ENCODE data around the gene PRAMEF27.
"Not testable (repeated sequence)": the region's sequence is repeated elsewhere in the genome, so short reads cannot be mapped to it uniquely, and the experiment has no call there.

DNA sequence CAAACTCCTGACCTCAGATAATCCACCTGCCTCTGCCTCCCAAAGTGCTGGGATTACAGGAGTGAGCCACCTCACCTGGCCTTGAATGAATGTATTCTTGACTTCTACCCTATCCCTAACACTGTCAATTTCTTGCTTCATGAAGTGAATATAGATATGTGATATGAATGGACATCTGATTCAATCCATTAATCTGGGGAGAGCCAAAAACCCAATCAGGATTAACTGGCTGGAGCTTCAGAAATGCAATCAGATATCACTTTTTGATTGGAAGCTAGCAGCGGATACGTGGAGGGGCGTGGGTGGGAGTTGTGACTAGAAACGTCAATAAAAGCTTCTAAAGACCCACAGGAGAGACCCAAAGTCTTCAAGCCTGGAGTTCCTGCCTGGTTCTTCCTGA, 14.1 kb upstream of the PRAMEF27 start, which contains the start of gene PRAMEF25:
- TF ChIP-seq, protein P1, sequence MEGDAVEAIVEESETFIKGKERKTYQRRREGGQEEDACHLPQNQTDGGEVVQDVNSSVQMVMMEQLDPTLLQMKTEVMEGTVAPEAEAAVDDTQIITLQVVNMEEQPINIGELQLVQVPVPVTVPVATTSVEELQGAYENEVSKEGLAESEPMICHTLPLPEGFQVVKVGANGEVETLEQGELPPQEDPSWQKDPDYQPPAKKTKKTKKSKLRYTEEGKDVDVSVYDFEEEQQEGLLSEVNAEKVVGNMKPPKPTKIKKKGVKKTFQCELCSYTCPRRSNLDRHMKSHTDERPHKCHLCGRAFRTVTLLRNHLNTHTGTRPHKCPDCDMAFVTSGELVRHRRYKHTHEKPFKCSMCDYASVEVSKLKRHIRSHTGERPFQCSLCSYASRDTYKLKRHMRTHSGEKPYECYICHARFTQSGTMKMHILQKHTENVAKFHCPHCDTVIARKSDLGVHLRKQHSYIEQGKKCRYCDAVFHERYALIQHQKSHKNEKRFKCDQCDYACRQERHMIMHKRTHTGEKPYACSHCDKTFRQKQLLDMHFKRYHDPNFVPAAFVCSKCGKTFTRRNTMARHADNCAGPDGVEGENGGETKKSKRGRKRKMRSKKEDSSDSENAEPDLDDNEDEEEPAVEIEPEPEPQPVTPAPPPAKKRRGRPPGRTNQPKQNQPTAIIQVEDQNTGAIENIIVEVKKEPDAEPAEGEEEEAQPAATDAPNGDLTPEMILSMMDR (IDR thresholded peaks at IDR 0.05; ENCODE audit: control extremely low read depth in 1 of 3, insufficient read depth in 1 of 3, low read depth in 1 of 3, low read length in 3 of 3), result not testable (repeated sequence)
- not testable (repeated sequence) for TF ChIP-seq POLR2A (IDR thresholded peaks at IDR 0.05; ENCODE audit: control extremely low read depth in 1 of 2, low read depth in 2 of 2, low read length in 2 of 2); YY1 (IDR thresholded peaks at IDR 0.05; ENCODE audit: low read depth, low read length); BRCA1 (IDR thresholded peaks at IDR 0.05; ENCODE audit: low read depth, low read length); SIN3A (conservative IDR thresholded peaks at IDR 0.05 in 1 of 2, IDR thresholded peaks at IDR 0.05 in 1 of 2; ENCODE audit: low read depth in 1 of 2, low read length in 2 of 2); JUND (IDR thresholded peaks at IDR 0.05; ENCODE audit: low read length); SP1 (IDR thresholded peaks at IDR 0.05; ENCODE audit: low read depth, low read length); CHD2 (IDR thresholded peaks at IDR 0.05; ENCODE audit: low read length); FOSL1 (IDR thresholded peaks at IDR 0.05; ENCODE audit: insufficient read depth, low read depth, low read length); JUN (IDR thresholded peaks at IDR 0.05; ENCODE audit: low read depth, low read length); HDAC6 (IDR thresholded peaks at IDR 0.05; ENCODE audit: low read depth, low read length); POLR2AphosphoS5 (IDR thresholded peaks at IDR 0.05; ENCODE audit: low read depth, low read length)
